Stimulated activated CD4-positive, alpha-beta T cell treated with anti-CD3 and anti-CD28 coated beads, Interleukin-2, amount 100 ng/mL, for 48 hours (primary cell): ENCODE results near the gene WSCD1.

Experiments
- DNase-seq, 2 donors: peaks; one replicate each; pipeline ENCODE4 v3.0.0-alpha.2; 2020

WSCD1 gene

DNA sequence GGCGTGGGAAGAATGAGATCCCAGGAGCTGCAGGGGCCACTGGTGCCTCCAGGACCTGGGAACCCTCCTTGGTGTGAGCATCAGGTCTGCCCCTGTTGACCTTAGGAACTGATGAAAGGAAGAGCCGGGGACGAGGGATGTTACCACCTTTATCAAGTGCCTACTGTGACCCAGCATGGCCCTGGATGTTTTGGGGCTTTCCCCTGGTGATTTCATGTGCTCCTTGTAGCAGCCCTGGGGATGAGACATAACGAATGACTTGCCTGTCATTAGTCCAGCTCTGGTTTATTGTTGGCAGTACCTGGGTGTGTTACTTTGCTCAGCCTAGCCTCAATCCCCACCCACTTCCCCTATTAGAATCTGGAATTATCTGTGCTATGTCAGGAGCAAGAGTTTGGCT lies 39.9 kb downstream of the WSCD1 start:
- no peak for DNase-seq

DNA sequence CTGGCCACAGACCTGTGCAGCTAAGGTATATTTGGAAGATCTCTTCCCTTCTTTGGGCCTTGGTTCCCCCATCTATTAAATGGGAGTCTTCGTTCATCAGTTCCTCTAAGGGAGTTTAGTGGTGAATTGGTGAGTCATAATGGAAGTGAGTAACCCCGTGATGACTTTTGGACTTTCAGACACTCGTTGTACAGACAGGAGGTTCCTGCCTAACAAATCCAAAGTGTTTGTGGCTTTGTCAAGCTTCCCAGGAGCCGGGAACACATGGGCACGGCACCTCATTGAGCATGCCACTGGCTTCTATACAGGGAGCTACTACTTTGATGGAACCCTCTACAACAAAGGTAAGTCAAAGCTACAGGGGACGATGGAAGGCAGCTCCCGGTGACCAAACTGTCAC lies 40.4 kb downstream of the WSCD1 start:
- DNase-seq, result no peak

DNA sequence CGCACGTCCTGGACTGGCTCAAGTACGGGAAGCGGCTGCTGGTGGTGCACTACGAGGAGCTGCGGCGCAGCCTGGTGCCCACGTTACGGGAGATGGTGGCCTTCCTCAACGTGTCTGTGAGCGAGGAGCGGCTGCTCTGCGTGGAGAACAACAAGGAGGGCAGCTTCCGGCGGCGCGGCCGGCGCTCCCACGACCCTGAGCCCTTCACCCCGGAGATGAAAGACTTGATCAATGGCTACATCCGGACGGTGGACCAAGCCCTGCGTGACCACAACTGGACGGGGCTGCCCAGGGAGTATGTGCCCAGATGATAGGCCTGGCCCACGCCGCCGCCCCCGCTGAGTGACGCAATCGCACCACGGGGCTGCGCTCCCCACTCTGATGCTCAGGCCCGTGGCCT lies 50.2 kb downstream of the WSCD1 start:
- no peak for DNase-seq

DNA sequence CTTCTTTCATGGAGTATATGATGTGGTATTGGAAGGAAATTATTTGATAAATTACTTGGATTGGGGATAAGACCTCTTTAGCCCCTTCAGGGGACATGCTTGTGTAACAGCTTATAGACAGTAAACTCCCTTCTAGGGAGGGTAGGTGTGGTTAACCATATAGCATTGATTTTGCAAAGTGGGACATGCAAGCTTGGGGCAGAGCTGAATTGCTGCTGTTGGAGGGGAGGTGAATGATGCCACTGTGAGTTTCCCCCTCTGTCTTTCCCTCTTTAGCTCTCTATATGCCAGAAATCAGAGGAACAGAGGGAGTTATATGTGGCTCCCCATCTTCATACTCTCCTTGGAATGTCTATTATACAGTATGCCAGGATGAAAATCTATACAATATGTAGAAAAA lies 54.7 kb downstream of the WSCD1 start:
- DNase-seq, result no peak

DNA sequence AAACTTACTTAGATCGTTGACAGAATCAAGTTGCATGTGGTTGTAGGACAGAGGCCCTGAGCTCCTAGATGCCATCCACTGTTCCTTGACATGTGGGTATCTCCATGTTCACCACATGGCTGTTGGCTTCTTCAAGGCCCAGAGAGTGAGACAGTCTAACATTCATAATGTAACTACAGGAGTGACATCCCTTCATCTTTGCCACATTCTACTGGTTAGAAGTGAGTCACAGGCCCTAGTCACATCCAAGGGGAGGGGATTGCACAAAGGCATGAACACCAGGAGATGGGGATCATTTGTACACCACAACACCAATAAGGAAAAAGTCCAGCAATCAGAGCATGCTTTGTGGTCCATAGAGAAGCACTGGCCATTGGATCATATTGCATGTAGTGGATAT lies 56.6 kb downstream of the WSCD1 start:
- DNase-seq, result no peak

DNA sequence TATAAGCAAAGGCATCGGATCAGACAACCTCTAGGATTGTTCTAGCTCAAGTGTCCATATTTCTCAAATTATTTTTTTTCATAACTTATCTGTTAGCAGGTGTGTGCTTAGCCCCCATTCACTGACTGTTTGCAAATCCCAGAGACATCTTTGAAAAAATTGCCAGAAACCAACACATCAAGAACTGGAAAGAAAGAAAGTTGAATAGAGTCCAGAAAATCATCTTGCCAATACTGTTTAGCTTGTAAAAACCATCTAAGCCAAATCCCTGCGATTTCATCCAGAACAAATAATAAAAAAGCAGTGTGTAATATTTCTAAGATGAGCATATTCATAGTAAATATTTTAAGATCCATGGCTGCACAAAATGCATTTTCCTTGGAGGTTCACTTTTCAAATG lies 64.5 kb downstream of the WSCD1 start:
- no peak for DNase-seq

DNA sequence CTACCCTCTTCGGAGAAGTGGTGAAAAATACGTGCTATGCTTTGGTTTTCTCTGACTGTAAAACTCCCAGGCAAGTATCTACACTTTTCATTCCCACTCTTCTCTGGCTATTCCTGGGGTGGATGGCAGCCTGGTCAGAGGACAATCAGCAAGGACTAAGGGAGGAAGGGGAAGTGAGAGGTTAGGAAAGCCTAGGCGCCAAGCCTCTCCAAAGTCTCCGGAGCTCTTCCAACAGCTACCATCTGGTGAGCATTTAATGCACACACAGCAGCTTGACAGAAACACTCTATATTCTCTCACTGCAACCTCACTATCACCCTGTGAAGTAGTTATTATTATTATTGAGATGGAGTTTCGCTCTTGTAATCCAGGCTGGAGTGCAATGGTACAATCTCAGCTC lies 65.1 kb downstream of the WSCD1 start:
- DNase-seq, result no peak

DNA sequence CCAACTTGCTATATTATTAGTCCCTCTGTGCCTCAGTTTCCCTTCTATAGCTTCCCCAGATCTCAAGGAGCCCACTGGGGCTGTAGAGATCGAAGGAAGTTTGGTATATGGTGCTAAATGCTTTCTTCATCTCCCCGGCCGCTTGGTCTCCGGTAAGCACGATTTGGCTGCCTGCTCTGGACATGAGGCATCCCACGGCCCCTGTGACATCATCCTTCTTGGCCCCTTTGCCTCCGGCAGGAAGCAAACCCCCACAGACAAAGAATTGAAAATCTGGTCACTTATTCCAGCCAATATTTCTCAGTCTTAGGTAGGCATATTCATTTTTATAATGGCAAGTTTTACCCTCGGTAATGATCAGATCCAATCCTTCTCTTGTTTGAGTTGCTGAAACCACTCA lies 65.8 kb downstream of the WSCD1 start:
- DNase-seq, result no peak

DNA sequence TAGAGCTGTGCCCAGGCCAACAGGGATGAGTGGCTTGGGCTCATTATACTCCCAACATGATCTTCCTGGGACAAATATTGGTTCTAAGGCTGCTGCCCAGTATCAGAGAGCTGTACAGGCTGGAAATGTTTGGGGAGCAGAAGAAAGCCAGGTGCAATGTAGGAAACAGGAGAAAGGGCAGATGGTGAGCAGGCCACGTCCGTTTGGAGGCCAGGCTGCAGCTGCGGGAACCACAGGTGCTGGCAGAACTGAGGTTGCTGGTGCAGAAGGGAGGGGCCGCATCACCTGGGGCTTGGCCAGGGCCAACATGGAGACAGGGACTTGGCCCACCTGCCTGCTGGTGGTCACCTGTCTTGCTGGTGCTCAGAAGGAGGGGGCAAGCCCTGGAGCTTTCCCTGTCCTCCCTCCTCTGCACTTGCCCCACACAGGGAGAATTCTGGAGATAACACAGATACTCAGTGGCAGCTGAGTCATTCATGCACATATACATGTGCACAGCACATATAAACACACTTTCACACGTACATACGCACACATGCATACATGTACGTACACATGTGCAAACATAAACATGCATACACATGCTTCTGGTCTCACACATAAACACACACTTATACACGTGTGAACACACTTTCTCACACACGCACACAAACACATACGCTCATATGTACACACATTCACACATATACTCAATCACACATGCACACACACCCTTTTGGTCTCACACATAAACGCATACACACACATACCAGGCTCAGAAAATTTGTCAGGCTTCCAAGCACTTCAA lies 67.7 kb downstream of the WSCD1 start:
- DNase-seq, result no peak

DNA sequence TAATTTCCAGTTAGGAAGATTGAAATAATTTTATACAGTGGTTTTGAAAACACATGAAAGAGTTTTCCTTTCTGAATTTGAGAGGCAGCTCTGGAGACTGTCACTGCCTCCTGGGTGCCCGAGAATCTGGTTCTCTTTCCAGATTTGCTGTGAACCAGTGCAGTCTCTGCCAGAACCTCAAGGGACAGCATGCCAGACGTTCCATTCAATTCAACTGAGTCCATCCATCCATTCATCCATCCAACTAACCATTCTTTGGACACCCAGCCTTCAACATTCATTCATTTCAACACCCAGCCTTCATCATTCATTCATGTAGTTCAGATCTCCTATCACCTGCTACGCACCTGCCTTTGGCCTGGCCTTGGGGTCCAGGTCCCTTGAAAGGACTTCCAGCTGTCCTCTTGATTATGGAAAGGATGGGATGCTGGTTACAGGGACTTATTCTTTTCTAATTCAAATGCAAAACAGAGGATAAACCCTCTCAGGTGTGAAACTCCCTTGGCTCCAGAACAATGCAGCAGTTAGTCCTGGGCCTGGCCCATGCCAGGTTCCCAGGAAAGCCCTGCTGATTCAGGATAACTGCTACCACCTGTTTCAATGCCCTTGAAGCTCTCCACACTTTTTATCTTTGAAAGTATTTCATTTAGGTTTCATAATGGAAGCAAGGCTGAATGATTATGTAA lies 68.7 kb downstream of the WSCD1 start:
- no peak for DNase-seq

DNA sequence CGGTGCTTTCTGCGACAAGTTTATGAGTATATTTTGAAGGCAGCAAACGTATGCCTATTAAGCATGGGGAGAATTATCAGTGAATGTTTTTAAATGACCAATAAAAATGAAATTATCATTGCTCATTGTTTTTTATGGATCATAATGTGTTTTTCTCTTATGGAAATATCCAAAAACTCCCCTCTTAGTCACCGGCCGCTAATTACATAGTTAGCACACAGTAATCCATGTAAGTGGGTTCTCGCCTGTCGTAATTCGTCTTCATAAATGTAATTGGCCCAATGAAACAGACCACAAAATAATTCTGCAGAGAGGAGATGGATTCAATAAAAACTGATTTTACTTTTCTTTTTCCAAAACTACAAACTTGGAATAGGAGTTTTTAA lies 69.3 kb downstream of the WSCD1 start:
- DNase-seq, result no peak

DNA sequence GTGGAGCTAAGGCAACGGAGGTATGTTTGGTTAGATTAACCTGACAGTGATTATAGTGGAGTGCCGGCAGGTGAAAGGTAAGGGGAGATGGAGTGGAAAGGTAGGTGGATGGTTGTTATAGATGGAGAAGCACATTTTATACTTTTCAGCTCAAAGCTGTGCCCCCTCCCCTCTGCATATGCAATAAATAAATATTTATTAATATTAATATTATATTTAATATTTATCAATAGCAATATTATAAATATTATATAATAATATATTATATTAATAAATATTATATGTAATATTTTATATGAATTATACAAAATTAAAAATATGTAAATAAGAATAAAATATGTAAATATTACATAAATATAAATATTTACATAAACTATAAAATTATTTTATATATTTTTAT lies 70.0 kb downstream of the WSCD1 start:
- no peak for DNase-seq

DNA sequence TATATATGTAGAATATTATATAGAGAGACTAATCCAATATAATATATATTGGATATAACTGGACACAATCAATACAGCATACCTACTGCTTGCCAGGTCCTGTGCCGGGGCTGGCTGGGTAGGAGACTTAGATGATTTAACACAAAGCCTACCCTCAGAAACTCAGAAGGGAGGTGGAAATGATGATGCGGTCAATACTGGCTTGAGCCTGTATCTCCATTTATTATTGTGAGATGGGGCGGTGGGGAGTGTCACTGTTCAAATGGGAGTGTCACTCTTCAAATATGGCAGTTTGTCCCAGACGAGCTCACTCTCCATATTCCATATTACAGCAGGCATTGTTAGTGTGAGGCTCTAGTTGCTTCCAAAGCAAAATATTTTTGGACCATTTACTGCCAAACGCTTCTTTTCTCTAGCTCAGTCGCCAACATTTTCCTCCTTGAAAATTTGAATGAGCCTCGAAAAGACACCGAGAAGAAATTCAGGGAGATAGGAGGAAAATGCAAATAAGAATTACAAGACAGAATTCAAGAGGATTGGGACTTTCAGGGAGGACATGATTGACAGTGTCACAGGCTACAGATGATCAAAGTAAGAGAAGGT lies 70.7 kb downstream of the WSCD1 start:
- DNase-seq, result no peak

DNA sequence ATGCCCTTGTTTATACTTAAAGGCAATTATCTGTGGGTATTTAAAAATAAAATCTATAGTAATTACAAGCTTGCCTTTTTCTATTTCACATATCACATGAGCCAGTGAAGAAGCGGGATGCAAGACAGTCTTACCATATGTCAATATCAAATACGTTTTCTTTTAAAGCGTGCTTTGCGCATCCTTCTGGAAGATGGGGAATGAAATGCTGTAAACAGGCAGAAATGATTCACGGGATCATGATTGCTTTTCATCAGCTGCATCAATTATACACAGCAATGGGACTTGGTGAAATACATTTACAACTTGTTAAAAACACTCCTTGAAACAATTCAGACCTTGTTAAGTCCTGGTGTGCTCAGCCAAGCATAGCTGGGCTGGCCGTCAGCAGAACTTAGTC lies 72.5 kb downstream of the WSCD1 start:
- no peak for DNase-seq

DNA sequence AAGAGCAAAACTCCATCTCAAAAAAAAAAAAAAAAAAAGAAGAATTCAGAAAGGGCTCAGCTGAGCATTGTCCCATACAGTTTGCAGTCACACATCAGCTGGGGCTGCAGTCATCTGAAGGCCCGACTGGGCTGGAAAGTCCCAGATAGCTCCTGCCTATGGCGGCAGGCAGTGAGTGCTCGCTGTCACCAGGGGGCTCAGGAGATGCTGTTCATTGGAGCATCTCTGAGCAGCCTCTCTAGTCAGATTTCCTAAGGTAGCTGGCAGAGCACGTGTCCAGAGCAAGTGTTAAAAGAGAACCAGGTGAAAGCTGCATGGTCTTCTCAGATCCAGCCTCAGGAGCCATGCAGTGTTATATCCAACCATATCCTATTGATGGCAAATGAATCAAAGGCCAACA lies 75.8 kb downstream of the WSCD1 start:
- no peak for DNase-seq

DNA sequence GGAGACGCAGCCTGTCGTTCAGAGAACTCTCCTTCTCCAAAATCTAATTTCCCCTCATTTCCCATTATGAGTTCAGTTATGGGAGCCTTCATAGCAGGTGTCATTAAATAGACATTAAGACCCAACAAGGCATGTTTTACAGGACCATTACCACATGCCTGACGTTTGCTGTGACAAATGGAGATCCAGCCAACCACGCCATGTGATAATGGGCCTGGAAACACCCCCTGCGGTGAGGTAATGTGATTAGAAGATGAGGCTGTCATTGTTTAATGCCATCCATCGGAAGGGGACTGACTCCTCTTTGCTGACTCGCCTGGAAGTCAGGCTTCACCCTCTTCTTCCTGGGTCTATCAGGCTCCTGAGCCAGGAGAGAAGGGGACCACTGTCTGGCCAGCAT lies 76.9 kb downstream of the WSCD1 start:
- no peak for DNase-seq

DNA sequence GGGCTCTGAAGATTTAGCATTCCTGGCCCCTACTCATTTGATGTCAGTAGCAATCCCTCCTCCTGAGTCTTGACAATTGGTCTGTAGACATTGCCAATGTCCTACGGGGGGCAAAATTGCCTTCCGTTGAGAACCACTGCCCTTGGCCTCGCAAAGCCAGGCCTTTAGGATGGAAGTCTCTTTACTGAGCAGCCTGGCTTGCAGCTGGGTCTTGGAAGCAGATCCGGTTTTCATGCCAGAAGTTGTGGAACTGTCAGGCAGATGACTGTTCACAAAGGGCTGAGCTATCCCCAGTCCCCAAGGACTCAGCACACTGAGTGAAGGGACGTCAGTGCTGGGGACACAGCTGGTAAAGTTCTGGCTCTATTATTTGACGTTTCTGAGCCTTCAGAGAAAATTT lies 83.2 kb downstream of the WSCD1 start:
- DNase-seq, result no peak

DNA sequence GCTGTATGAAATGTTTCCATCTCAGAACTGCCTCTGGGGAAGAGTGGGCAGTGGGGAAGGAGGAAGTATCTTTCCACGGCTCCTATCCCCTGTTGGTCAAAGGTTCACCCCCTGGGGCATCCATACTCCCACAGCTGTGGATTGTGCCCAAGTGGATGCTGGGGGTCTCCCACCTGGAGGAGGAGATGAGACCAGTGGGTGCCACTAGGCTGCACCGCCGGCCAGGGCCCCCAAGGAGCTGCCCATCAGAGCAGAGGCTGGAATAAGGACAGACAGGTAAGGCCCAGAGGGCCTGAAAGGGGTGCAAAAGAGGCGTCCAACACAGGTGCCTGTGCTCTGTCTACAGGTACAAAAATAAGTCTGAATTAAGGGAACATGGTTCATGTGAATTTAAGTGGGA lies 87.5 kb downstream of the WSCD1 start:
- no peak for DNase-seq

DNA sequence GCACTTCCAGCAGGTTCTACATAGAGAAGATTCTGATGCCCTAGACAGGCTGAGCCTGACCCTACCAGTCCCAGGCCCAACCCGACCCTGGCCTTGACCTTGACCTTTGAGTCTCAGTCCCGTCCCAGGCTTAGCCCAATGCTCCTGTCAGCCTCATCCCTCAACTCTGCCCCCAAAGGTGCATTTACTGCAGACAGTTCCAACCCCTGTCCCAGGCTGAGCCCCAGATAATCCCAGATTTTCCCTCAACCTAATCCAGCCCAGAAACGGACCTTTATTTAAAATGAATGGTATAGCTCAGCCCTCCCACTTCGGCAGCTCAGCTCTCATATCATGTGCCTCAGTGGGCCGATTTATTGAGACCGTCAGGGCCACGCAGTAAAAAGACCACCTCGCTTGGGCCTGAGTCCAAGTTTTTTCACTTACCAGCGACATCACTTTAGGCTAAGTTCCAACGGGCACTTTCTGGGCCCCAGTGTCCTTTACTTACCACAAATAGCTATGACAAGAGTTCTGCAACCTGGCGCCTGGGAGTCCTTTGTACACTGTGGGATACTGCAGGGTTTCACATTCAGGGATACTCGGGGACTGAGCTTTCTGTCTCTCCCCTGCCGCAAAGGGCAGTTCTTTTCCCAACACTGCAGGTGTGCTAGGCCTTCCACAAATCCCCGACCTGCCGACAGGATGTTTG lies 89.5 kb downstream of the WSCD1 start:
- no peak for DNase-seq

DNA sequence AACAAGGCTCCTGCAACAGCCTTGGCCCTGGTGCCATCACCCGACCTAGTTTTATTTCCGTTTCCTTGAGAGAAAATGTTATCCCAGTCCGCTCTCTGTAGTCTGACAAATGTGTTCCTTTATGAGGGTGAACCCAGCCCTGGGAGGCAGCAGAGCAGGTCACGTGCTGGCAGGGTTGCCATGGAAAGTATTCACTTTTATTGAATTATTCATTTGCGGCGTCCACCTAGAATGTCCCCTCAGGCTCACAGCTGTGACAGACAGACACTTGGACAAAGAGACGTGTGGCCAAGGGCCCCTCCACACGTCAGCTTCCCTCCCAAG lies 90.0 kb downstream of the WSCD1 start:
- DNase-seq, result no peak

DNA sequence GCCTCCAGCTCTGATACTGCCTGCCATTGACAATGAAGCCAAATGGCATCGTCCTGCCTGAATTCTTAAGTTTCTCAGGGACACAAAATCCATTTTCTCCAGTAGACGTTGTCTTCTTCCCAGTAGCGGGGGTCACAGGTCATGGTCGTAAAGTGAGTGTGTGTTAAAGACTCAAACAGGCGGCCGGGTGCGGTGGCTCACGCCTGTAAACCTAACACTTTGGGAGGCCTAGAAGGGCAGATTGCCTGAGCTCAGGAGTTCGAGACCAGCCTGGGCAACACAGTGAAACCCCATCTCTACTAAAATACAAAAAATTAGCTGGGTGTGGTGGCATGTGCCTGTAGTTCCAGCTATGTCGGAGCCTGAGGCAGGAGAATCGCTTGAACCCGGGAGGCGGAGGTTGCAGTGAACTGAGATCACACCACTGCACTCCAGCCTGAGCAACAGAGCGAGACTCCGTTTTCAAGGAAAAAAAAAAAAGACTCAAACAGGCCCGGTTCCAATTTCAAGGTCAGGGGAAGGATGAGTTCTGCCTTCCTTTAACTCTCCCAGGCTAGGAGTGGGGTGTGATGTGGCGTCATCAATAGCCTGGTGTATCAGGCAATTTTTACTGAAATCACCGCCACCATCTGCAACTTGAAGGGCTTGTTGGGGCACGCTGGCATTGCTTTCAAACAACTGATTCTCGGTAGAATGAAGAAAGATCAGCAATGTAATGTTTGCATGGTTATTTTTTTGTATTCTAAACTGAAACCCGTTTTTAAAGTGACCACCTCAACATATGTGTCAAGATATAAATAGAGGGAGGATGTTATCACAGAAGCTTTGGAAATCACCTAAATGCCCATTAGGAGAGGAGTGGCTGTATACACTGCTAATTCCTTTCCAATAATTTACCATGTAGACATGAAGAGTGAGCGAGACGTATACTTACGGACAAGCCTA lies 91.0 kb downstream of the WSCD1 start:
- no peak for DNase-seq

DNA sequence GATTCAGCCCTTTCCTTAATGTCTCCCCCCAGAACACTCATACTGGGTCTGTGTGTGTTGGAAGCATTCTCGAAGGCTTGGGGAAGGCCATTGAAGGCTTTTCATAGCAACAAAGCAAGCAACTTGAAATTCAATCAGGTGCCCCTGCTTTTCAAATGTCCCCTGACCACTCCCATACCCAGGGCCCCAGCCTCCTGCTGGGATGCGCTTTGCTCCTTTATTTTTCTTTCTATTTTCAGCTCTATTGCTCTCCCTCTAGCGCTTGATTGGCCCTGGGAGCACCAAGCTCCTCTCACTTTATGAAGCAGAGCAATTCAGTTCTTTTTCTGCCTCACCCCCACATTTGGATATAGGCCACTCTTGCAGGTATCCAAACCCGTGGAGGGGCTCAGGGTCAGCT lies 92.0 kb downstream of the WSCD1 start:
- no peak for DNase-seq

DNA sequence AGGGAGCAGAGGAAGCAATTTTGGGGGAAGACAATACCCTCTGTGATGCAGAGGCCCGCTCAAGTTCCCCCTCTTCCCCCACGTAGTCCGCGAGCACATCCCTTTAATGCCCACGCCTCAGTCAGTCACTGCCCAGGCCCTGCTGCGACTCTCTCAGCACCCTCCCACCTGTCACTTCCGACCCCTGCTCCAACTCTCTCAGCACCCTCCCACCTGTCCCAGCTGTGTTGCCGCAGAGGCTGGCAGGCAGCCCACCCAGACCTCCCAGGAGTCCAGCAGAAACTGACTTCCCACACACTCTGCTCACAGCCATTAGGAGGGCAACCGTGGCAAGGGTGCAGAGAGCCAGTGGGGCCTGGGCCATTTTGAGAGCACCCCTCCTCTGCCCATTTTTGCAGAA lies 92.7 kb downstream of the WSCD1 start:
- DNase-seq, result no peak
